SK-N-SH (cell line): Measurements from ENCODE around the gene PLCB1. TPM values are rescaled to one million over a fixed set of nuclear protein-coding genes. Genes with fewer than 3 reads are reported as not detected.

Source experiments
- CTCF ChIA-PET: fragments of 300-600, 350-600 bp; formaldehyde crosslinking; extraction: SDS; loops from one replicate; lab custom pipeline; 2021; lab: Yijun Ruan, JAX
- POLR2A ChIA-PET: fragments of 350-600 bp; sonication (Branson Sonifier 250); formaldehyde crosslinking; extraction: SDS; loops from one replicate; lab custom pipeline; 2020; ENCODE audit warnings: antibody characterized with exemption, inconsistent platforms; lab: Yijun Ruan, JAX
- DNase-seq: peaks from one replicate; pipeline ENCODE4 v3.0.0; 2012
- H2AFZ ChIP-seq: fragments of 200-600 bp; sonication (generic); 2 replicates; pipeline ENCODE4 v1.8.1; 2016; ENCODE audit warnings: antibody characterized with exemption, mild to moderate bottlenecking, low read depth
- H3F3A ChIP-seq: fragments of 200-600 bp; sonication (generic); replicated peaks from 2 replicates; pipeline ENCODE3; 2016; ENCODE audit warnings: antibody characterized with exemption, mild to moderate bottlenecking; ENCODE audit not compliant: insufficient read depth
- H3K27ac ChIP-seq, 2 experiments: fragments of 200-500 bp in 1 of 2; fragments of 200-600 bp in 1 of 2; sonication (Bioruptor generic) in 1 of 2; sonication (generic), shearing (Covaris generic) in 1 of 2; 2 replicates each; pipeline versions ENCODE4 v1.5.1 to v1.6.1; 2014 to 2016; ENCODE audit warnings: low read depth in 2 of 2, inconsistent platforms in 1 of 2, low read length in 1 of 2, mild to moderate bottlenecking in 1 of 2, mixed read lengths in 1 of 2
- H3K27me3 ChIP-seq: fragments of 200-600 bp; sonication (generic), shearing (Covaris generic); 2 replicates; pipeline ENCODE4 v1.6.1; 2016; ENCODE audit warnings: mixed run types; ENCODE audit not compliant: insufficient read depth
- H3K36me3 ChIP-seq, 2 experiments: fragments of 200-500 bp in 1 of 2; fragments of 200-600 bp in 1 of 2; sonication (Bioruptor generic) in 1 of 2; sonication (generic) in 1 of 2; replicated peaks in 1 of 2; 2 replicates each; pipeline versions ENCODE3 to v1.5.1; 2014 to 2016; ENCODE audit warnings: low read length in 1 of 2, mild to moderate bottlenecking in 1 of 2; ENCODE audit not compliant: insufficient read depth in 2 of 2, control insufficient read depth in 1 of 2
- H3K4me1 ChIP-seq, 2 experiments: fragments of 200-500 bp in 1 of 2; fragments of 200-600 bp in 1 of 2; sonication (Bioruptor generic) in 1 of 2; sonication (generic), shearing (Covaris generic) in 1 of 2; 2 replicates each; pipeline versions ENCODE4 v1.5.1 to v1.6.1; 2014 to 2016; ENCODE audit warnings: low read depth in 1 of 2, low read length in 1 of 2, mixed run types in 1 of 2; ENCODE audit not compliant: insufficient read depth in 2 of 2, control insufficient read depth in 1 of 2
- H3K4me2 ChIP-seq: fragments of 200-600 bp; sonication (generic), shearing (Covaris generic); 2 replicates; pipeline ENCODE4 v1.6.1; 2017; ENCODE audit warnings: mixed run types
- H3K4me3 ChIP-seq, 2 experiments: fragments of 200-500 bp in 1 of 2; fragments of 200-600 bp in 1 of 2; sonication (Bioruptor generic) in 1 of 2; sonication (generic), shearing (Covaris generic) in 1 of 2; 2 replicates each; pipeline versions ENCODE4 v1.5.1 to v1.8.1; 2014 to 2016; ENCODE audit warnings: low read depth in 2 of 2, inconsistent platforms in 1 of 2, low read length in 1 of 2, mild to moderate bottlenecking in 1 of 2, mixed read lengths in 1 of 2, moderate library complexity in 1 of 2
- H3K79me2 ChIP-seq: fragments of 200-600 bp; sonication (generic); 2 replicates; pipeline ENCODE4 v1.8.1; 2017; ENCODE audit warnings: mild to moderate bottlenecking; ENCODE audit not compliant: insufficient read depth
- H3K9ac ChIP-seq: fragments of 200-600 bp; sonication (generic); 2 replicates; pipeline ENCODE4 v1.6.1; 2017; ENCODE audit warnings: mixed run types
- H3K9me2 ChIP-seq: fragments of 200-600 bp; sonication (generic); 2 replicates; pipeline ENCODE4 v1.6.1; 2017; ENCODE audit warnings: mixed run types
- H3K9me3 ChIP-seq: fragments of 200-600 bp; sonication (generic); 2 replicates; pipeline ENCODE4 v1.6.1; 2017; ENCODE audit warnings: mixed run types, mild to moderate bottlenecking, moderate library complexity
- H4K20me1 ChIP-seq: fragments of 200-600 bp; sonication (generic); 2 replicates; pipeline ENCODE4 v1.6.1; 2017; ENCODE audit warnings: mild to moderate bottlenecking, mixed run types; ENCODE audit not compliant: insufficient read depth
- CHD2 ChIP-seq: fragments of 150-350 bp; IDR thresholded peaks from 2 replicates; pipeline ENCODE4 v1.6.1; 2018; ENCODE audit warnings: low read length; ENCODE audit not compliant: partially characterized antibody
- ELF1 ChIP-seq: IDR thresholded peaks from 2 replicates; pipeline ENCODE4 v1.4.0; 2012
- EP300 ChIP-seq, 2 experiments: IDR thresholded peaks; 2 replicates each; pipeline versions ENCODE4 v1.4.0 to v1.6.1; 2012; ENCODE audit warnings: borderline replicate concordance in 1 of 2, low read depth in 1 of 2, low read length in 1 of 2
- FOSL2 ChIP-seq: IDR thresholded peaks from 2 replicates; pipeline ENCODE4 v1.4.0; 2012; ENCODE audit warnings: low read depth, mild to moderate bottlenecking, moderate library complexity, borderline replicate concordance
- FOXM1 ChIP-seq: IDR thresholded peaks from 2 replicates; pipeline ENCODE4 v1.4.0; 2012; ENCODE audit warnings: low read depth, mild to moderate bottlenecking
- JUND ChIP-seq: IDR thresholded peaks from 2 replicates; pipeline ENCODE4 v1.4.0; 2012
- MEF2A ChIP-seq: IDR thresholded peaks from 2 replicates; pipeline ENCODE4 v1.4.0; 2012; ENCODE audit warnings: low read depth, borderline replicate concordance
- MXI1 ChIP-seq: IDR thresholded peaks from 2 replicates; pipeline ENCODE4 v1.6.1; 2012; ENCODE audit warnings: mild to moderate bottlenecking, low read depth, low read length, improper control_type of control experiment
- NFIC ChIP-seq: IDR thresholded peaks from 2 replicates; pipeline ENCODE4 v1.4.0; 2012; ENCODE audit warnings: borderline replicate concordance
- POLR2AphosphoS5 ChIP-seq: IDR thresholded peaks from 2 replicates; pipeline ENCODE4 v1.6.1; 2012; ENCODE audit warnings: low read depth, low read length
- REST ChIP-seq: IDR thresholded peaks from 2 replicates; pipeline ENCODE4 v1.6.1; 2012; ENCODE audit warnings: mild to moderate bottlenecking, low read depth, low read length, moderate library complexity
- TCF12 ChIP-seq: IDR thresholded peaks from 2 replicates; pipeline ENCODE4 v1.4.0; 2012
- TEAD4 ChIP-seq: IDR thresholded peaks from 2 replicates; pipeline ENCODE4 v1.4.0; 2012; ENCODE audit warnings: mild to moderate bottlenecking, borderline replicate concordance; ENCODE audit not compliant: insufficient read depth
- USF2 ChIP-seq: fragments of 150-350 bp; IDR thresholded peaks from 2 replicates; pipeline ENCODE4 v1.6.1; 2017; ENCODE audit warnings: antibody characterized with exemption, low read length, low read depth, borderline replicate concordance
- WGBS: methylation state at CpG from one replicate; pipeline ENCODE4 v1.1.6; 2017; ENCODE audit warnings: low lambda C conversion rate; 5-methylcytosine and 5-hydroxymethylcytosine counted together
- polyA plus RNA-seq, 3 experiments: library from polyadenylated mRNA; depleted of rRNA; stranded (reverse); fragments of >200 nt; gene quantifications; 2 replicates each; pipeline ENCODE4 v1.2.3, GENCODE V29; 2012
- TF ChIP-seq, protein P1 (sequence below): fragments of 150-350 bp; IDR thresholded peaks from 2 replicates; pipeline ENCODE4 v1.6.1; 2016; ENCODE audit warnings: mild to moderate bottlenecking, low read depth, low read length
- TF ChIP-seq, protein P2 (sequence below): IDR thresholded peaks from 2 replicates; pipeline ENCODE4; 2012

Gene PLCB1
- polyA plus RNA-seq, 1 of the 3 experiments (the other 2 are of a cell fraction): 10.5 TPM

DNA sequence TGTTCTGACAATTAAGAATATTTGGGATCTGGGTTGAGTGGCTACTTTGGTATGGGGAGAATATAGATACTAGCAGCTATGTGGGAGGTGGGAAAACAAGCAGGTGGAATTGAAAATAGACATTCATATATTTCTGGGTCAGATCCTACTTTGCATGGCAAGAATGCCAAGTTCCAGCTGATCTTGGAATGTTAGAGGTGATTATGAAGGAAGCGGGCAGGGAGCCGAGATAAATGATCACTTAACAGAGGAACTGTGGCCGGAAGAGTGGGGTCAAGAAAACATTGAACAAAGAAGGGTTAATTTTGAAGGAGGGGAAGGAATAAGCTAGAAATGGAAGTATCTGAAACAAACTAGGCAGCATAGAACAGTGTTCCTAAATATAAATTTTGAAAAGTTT is 15.4 kb downstream of the PLCB1 start:
- Histone ChIP-seq H2AFZ (no peak overlapping the region), H3K36me3 (peaks cover 3 to 11% of the 10 kb centered on the region in 2 experiments), H3K4me3 (no peak overlapping the region), H4K20me1 (no peaks in the 10 kb centered on the region), H3K27ac (peak overlapping the region in 1 of 2 experiments; percentile 75; a peak in 2 of 4 replicates), H3K9ac (no peak overlapping the region), H3K9me3 (no peaks in the 10 kb centered on the region), H3K4me1 (peaks cover 5 to 60% of the 10 kb centered on the region in 2 experiments; a peak in 3 of 4 replicates), H3K4me2 (no peak overlapping the region), H3F3A (peaks cover 43% of the 10 kb centered on the region), H3K79me2 (peaks cover 68% of the 10 kb centered on the region), H3K27me3 (no peaks in the 10 kb centered on the region), H3K9me2 (no peaks in the 10 kb centered on the region)
- 92% methylated on average over 3 of the region's 3 CpGs for WGBS
- ChIA-PET CTCF (interaction anchor here (1.1 to 1.2 kb wide), 2 partner anchors 14 to 575 kb away, joined by 3 to 5 read pairs; no protein-coding TSS in a partner anchor), POLR2A (no interaction called here)
- no peak for DNase-seq
- TF ChIP-seq POLR2AphosphoS5: no peak
- no peak for TF ChIP-seq JUND
- TF ChIP-seq, protein P1, sequence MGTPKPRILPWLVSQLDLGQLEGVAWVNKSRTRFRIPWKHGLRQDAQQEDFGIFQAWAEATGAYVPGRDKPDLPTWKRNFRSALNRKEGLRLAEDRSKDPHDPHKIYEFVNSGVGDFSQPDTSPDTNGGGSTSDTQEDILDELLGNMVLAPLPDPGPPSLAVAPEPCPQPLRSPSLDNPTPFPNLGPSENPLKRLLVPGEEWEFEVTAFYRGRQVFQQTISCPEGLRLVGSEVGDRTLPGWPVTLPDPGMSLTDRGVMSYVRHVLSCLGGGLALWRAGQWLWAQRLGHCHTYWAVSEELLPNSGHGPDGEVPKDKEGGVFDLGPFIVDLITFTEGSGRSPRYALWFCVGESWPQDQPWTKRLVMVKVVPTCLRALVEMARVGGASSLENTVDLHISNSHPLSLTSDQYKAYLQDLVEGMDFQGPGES: no peak
- TF ChIP-seq MXI1: no peak
- no peak for TF ChIP-seq FOXM1
- no peak for TF ChIP-seq MEF2A
- no peak for TF ChIP-seq CHD2

DNA sequence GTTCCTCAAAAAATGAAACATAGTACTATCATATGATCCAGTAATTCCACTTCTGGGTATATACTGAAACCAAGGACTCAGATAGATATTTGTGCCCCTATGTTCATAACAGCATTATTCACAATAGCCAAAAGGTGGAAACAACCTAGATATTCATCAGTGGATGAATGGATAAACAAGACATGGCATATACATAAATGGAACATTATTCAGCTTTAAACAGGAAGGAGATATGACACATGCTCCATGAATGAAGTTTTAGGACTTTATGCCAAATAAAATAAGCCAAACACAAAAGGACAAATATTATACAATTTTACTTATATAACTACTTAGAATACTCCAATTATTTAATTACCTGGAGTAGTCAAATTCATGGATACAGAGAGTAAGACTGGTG is 16.4 kb downstream of the PLCB1 start:
- ChIA-PET POLR2A (no interaction called here), CTCF (interaction anchor here (0.6 to 1.9 kb wide), 3 partner anchors 23 to 601 kb away, joined by 3 to 6 read pairs (median 3); no protein-coding TSS in a partner anchor)
- Histone ChIP-seq H3K36me3 (peaks cover 3 to 11% of the 10 kb centered on the region in 2 experiments), H3K4me2 (peak overlapping the region; percentile 19; the same call in 1 of the 2 replicates), H2AFZ (no peak overlapping the region), H3K4me1 (peaks cover 5 to 70% of the 10 kb centered on the region in 2 experiments; a peak in 3 of 4 replicates), H3K27ac (peak overlapping the region; percentile 63 to 75; a peak in 3 of 4 replicates), H3K79me2 (peaks cover 64% of the 10 kb centered on the region), H4K20me1 (no peaks in the 10 kb centered on the region), H3K9me3 (no peaks in the 10 kb centered on the region), H3K9ac (no peak overlapping the region; the same call in 1 of the 2 replicates), H3F3A (peaks cover 50% of the 10 kb centered on the region), H3K9me2 (no peaks in the 10 kb centered on the region), H3K4me3 (no peak overlapping the region), H3K27me3 (no peaks in the 10 kb centered on the region)
- TF ChIP-seq FOSL2: peak; percentile 60; the same call in 1 of the 2 replicates
- TF ChIP-seq MEF2A: peak; percentile 60; the same call in 1 of the 2 replicates
- no peak for TF ChIP-seq ELF1
- TF ChIP-seq TCF12: peak; percentile 41
- TF ChIP-seq, protein P2, sequence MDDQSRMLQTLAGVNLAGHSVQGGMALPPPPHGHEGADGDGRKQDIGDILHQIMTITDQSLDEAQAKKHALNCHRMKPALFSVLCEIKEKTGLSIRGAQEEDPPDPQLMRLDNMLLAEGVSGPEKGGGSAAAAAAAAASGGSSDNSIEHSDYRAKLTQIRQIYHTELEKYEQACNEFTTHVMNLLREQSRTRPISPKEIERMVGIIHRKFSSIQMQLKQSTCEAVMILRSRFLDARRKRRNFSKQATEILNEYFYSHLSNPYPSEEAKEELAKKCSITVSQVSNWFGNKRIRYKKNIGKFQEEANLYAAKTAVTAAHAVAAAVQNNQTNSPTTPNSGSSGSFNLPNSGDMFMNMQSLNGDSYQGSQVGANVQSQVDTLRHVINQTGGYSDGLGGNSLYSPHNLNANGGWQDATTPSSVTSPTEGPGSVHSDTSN: peak; percentile 64; the same call in 1 of the 2 replicates
- TF ChIP-seq JUND: peak; percentile 75
- TF ChIP-seq EP300 (IDR thresholded peaks at IDR 0.05; ENCODE audit: borderline replicate concordance in 1 of 2, low read depth in 1 of 2, low read length in 1 of 2): peak in 1 of 2 experiments; percentile 58; a peak in 1 of 4 replicates
- TF ChIP-seq NFIC: peak; percentile 82
- TF ChIP-seq USF2: no peak
- TF ChIP-seq TEAD4: peak; percentile 44; the same call in 1 of the 2 replicates
- no peak for TF ChIP-seq REST
- TF ChIP-seq CHD2: no peak
- DNase-seq: no peak
